Esophagus muscularis mucosa (tissue), 3 donors: ENCODE results near the gene JUND.

Source experiments
- POLR2A ChIP-seq: fragments of 450-650 bp; IDR thresholded peaks from one replicate; pipeline ENCODE4 v1.6.1; 2017; ENCODE audit warnings: antibody characterized with exemption, moderate library complexity, mild to moderate bottlenecking, low read depth
- TF ChIP-seq, protein P1 (sequence below), 3 experiments: fragments of 200-600 bp in 2 of 3; fragments of 450-650 bp in 1 of 3; sonication (generic) in 2 of 3; IDR thresholded peaks; one replicate each; pipeline ENCODE4 v1.5.1; 2017 to 2019; ENCODE audit warnings: antibody characterized with exemption in 3 of 3, mild to moderate bottlenecking in 2 of 3, moderate library complexity in 1 of 3

DNA sequence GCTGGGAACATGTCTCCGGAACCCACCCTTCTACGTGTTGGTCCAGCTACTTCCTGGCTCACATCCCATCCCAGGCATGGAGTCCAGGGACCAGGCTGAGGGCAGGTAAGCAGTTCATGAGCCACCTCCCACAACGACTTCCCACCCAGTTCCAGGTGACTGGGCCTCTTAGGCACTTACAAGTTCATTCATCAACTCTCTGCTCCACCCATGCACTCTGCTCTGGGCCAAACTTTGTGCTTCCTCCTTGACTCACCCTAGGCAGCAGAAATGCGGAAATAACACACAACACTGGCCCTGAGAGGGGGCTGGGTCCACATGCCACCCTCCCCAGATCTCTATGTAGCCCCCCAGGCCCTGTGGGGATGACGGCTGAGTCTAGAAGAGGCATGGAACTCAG lies 27.7 kb downstream of the JUND start:
- TF ChIP-seq, protein P1, sequence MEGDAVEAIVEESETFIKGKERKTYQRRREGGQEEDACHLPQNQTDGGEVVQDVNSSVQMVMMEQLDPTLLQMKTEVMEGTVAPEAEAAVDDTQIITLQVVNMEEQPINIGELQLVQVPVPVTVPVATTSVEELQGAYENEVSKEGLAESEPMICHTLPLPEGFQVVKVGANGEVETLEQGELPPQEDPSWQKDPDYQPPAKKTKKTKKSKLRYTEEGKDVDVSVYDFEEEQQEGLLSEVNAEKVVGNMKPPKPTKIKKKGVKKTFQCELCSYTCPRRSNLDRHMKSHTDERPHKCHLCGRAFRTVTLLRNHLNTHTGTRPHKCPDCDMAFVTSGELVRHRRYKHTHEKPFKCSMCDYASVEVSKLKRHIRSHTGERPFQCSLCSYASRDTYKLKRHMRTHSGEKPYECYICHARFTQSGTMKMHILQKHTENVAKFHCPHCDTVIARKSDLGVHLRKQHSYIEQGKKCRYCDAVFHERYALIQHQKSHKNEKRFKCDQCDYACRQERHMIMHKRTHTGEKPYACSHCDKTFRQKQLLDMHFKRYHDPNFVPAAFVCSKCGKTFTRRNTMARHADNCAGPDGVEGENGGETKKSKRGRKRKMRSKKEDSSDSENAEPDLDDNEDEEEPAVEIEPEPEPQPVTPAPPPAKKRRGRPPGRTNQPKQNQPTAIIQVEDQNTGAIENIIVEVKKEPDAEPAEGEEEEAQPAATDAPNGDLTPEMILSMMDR (IDR thresholded peaks at IDR 0.05), result no peak
- no peak for TF ChIP-seq POLR2A
